GM12878 (cell line): ENCODE results near the gene KCTD16. TPM values are rescaled to one million over a fixed set of nuclear protein-coding genes. Genes with fewer than 3 reads are reported as not detected.

ENCODE experiments used
- ATAC-seq: fragments of 200-7000 bp; cut with Tn5 transposase; 3 replicates; pipeline ENCODE4 v1.9.1; 2020; ENCODE audit warnings: mild to moderate bottlenecking, moderate library complexity
- BruUV-seq: library from RNA; stranded (reverse); fragments of 400-500 nt; replicated peaks from 2 replicates; lab custom pipeline; 2021; lab: Mats Ljungman, UMichigan
- CTCF ChIA-PET: fragments of 300-600 bp; sonication (Branson Sonifier 250); formaldehyde crosslinking; extraction: SDS; loops from one replicate; lab custom pipeline; 2021; ENCODE audit warnings: inconsistent platforms; lab: Yijun Ruan, JAX
- POLR2A ChIA-PET: fragments of 350-600 bp; formaldehyde crosslinking; extraction: SDS; loops from one replicate; lab custom pipeline; 2021; ENCODE audit warnings: inconsistent platforms; lab: Charles Lee
- RAD21 ChIA-PET: fragments of 300-600 bp; sonication (Branson Sonifier 250); formaldehyde crosslinking; loops from one replicate; lab custom pipeline; 2023; ENCODE audit warnings: antibody characterized with exemption; ENCODE audit not compliant: unreplicated experiment; lab: Charles Lee
- SMC1A ChIA-PET: fragments of 300-600 bp; sonication (Branson Sonifier 250); formaldehyde crosslinking; loops from one replicate; lab custom pipeline; 2023; ENCODE audit not compliant: unreplicated experiment, uncharacterized antibody; lab: Charles Lee
- DNase-seq: peaks from one replicate; pipeline ENCODE4 v3.0.0-alpha.2; 2011; ENCODE audit warnings: low read depth, low spot score
- FAIRE-seq: peaks from 3 replicates; lab custom pipeline; 2011; peaks lifted over from hg19 to GRCh38; lab: Jason Lieb, UNC
- H2AFZ ChIP-seq: 2 replicates; pipeline ENCODE4 v1.6.0; 2011; ENCODE audit warnings: low read depth, low read length, control low read depth; ENCODE audit not compliant: control insufficient read depth
- H3K27ac ChIP-seq: 2 replicates; pipeline ENCODE4 v1.5.1; 2011; ENCODE audit warnings: control low read depth; ENCODE audit not compliant: control insufficient read depth, insufficient read depth
- H3K27me3 ChIP-seq, 2 experiments: replicated peaks in 1 of 2; 2 replicates each; pipeline versions ENCODE4 v1.6.0 to v1.6.1; 2011; ENCODE audit warnings: low read length in 1 of 2; ENCODE audit not compliant: control insufficient read depth in 2 of 2, insufficient read depth in 2 of 2
- H3K36me3 ChIP-seq, 2 experiments: 2 replicates each; pipeline ENCODE4 v1.5.1; 2011; ENCODE audit warnings: low read length in 1 of 2; ENCODE audit not compliant: control insufficient read depth in 2 of 2, insufficient read depth in 2 of 2
- H3K4me1 ChIP-seq: 2 replicates; pipeline ENCODE4 v1.6.1; 2011; ENCODE audit warnings: mild to moderate bottlenecking, low read length, moderate library complexity, mixed read lengths; ENCODE audit not compliant: control insufficient read depth, insufficient read depth
- H3K4me2 ChIP-seq: 2 replicates; pipeline ENCODE4 v1.6.0; 2011; ENCODE audit warnings: control low read depth; ENCODE audit not compliant: control insufficient read depth, insufficient read depth
- H3K4me3 ChIP-seq: fragments of 200-600 bp; sonication (generic); 2 replicates; pipeline ENCODE4 v1.5.1; 2016
- H3K79me2 ChIP-seq: 2 replicates; pipeline ENCODE4 v1.6.0; 2011; ENCODE audit warnings: low read length; ENCODE audit not compliant: control insufficient read depth, insufficient read depth
- H3K9ac ChIP-seq: 2 replicates; pipeline ENCODE4 v1.8.0; 2011; ENCODE audit warnings: low read length, control low read depth, mixed read lengths; ENCODE audit not compliant: control insufficient read depth, insufficient read depth
- H3K9me3 ChIP-seq: replicated peaks from 3 replicates; pipeline ENCODE4 v1.5.1; 2011; ENCODE audit warnings: mild to moderate bottlenecking, low read length; ENCODE audit not compliant: control insufficient read depth, insufficient read depth
- H4K20me1 ChIP-seq: 2 replicates; pipeline ENCODE4 v1.6.0; 2011; ENCODE audit not compliant: control insufficient read depth, insufficient read depth
- ETV6 ChIP-seq, 2 experiments: fragments of 450-650 bp in 1 of 2; IDR thresholded peaks in 1 of 2; conservative IDR thresholded peaks in 1 of 2; 2 replicates each; pipeline ENCODE4 v1.6.1; 2014; ENCODE audit warnings: antibody characterized with exemption in 1 of 2, borderline replicate concordance in 1 of 2, low read depth in 1 of 2, mild to moderate bottlenecking in 1 of 2, moderate library complexity in 1 of 2
- HDAC2 ChIP-seq: fragments of 200-600 bp; sonication (generic); IDR thresholded peaks from 2 replicates; pipeline ENCODE4 v1.6.1; 2017
- KLF5 ChIP-seq: fragments of 450-650 bp; IDR thresholded peaks from 2 replicates; pipeline ENCODE4 v1.6.1; 2014; ENCODE audit warnings: mild to moderate bottlenecking; ENCODE audit not compliant: partially characterized antibody
- POLR2AphosphoS5 ChIP-seq: IDR thresholded peaks from 2 replicates; pipeline ENCODE4 v1.6.1; 2011; ENCODE audit warnings: mild to moderate bottlenecking, low read length, inconsistent platforms
- SMARCA5 ChIP-seq: fragments of 450-650 bp; IDR thresholded peaks from 2 replicates; pipeline ENCODE4 v1.6.1; 2017; ENCODE audit warnings: mild to moderate bottlenecking
- SUZ12 ChIP-seq: fragments of 200-600 bp; sonication (generic); IDR thresholded peaks from one replicate; pipeline ENCODE4 v1.6.1; 2018; ENCODE audit warnings: antibody characterized with exemption, mild to moderate bottlenecking; ENCODE audit not compliant: unreplicated experiment
- TARDBP ChIP-seq: IDR thresholded peaks from 2 replicates; pipeline ENCODE4 v1.6.1; 2016; ENCODE audit warnings: borderline replicate concordance
- ZNF384 ChIP-seq: IDR thresholded peaks from 2 replicates; pipeline ENCODE4 v1.6.1; 2012; ENCODE audit warnings: low read depth, mild to moderate bottlenecking, low read length, improper control_type of control experiment, borderline replicate concordance
- WGBS: methylation state at CpG from one replicate; pipeline ENCODE4 v1.1.6; 2016; ENCODE audit warnings: low lambda C conversion rate; ENCODE audit not compliant: insufficient replicate concordance, insufficient coverage; ENCODE audit errors: missing lambda C conversion rate; 5-methylcytosine and 5-hydroxymethylcytosine counted together
- in situ Hi-C: fragments of 300-500 bp; cut with MboI; formaldehyde crosslinking; loops from 9 replicates; pipeline ENCODE4 v1.14.3; 2018; ENCODE audit warnings: mixed read lengths
- intact Hi-C: fragments of 100-400 bp; cut with micrococcal nuclease; formaldehyde crosslinking; loops from one replicate; pipeline ENCODE4 v1.14.2; 2022; ENCODE audit not compliant: unreplicated experiment
- polyA plus RNA-seq, 11 experiments: library from polyadenylated mRNA; depleted of rRNA in 4 of 11; unstranded in 6 of 11; stranded (reverse) in 5 of 11; fragments of >200 nt; fragmentation: Nextera tagmentation in 4 of 11; fragmentation: Illumina TruSeq in 1 of 11; extraction: Ambion mirVana in 4 of 11; extraction: Trizol in 1 of 11; gene quantifications; 1 replicate in 1 of 11; 2 replicates in 10 of 11; pipeline versions ENCODE4 v1.2.1 to v1.2.3, GENCODE V29; 2011 to 2016; ENCODE audit warnings: inconsistent platforms in 2 of 11, missing spikeins in 2 of 11, low read depth in 1 of 11
- total RNA-seq, 4 experiments: library from RNA; depleted of rRNA in 3 of 4; stranded (reverse); fragments of >200 nt in 3 of 4; fragmentation: Illumina TruSeq in 1 of 4; extraction: Trizol in 1 of 4; gene quantifications; 2 replicates each; pipeline versions ENCODE4 v1.2.1 to v1.2.3, GENCODE V29; 2013 to 2021
- TF ChIP-seq, protein P1 (sequence below): IDR thresholded peaks from 2 replicates; pipeline ENCODE4 v1.6.1; 2011; ENCODE audit warnings: borderline replicate concordance, low read depth, mild to moderate bottlenecking, moderate library complexity, low read length; ENCODE audit not compliant: insufficient read depth, poor library complexity, severe bottlenecking
- TF ChIP-seq, protein P2 (sequence below): fragments of 450-650 bp; IDR thresholded peaks from 2 replicates; pipeline ENCODE4 v1.6.1; 2018; ENCODE audit warnings: borderline replicate concordance, mild to moderate bottlenecking; ENCODE audit not compliant: partially characterized antibody

The KCTD16 gene
- total and polyA plus RNA-seq, 10 of the 15 experiments (the other 5 are each of a cell fraction or from before 2014, with no cell fraction given), result 0.03 to 0.10 (median 0.06) TPM; not detected in 3

DNA sequence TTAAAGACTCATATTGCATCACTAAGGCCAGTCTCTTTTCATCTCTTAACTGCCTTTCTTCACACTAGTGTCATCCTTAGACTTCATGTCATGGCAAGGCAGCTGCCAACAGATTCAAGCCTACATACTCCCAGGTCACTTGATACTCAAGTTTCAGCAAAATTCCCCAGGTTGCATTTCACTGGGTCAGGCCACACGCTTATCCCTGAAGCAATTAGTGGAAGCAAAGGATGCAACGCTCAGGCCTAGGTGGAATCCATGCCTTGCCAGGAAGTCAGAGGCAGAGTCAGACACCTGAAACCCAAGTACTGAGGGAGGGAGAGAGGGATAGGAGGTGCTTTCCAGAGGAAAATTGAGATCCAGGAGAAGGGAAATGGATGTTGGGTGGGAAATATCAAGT lies 29.1 kb upstream of the KCTD16 start:
- Histone ChIP-seq H3K36me3 (no peaks in the 10 kb centered on the region), H3K9ac (no peak overlapping the region), H3K79me2 (no peaks in the 10 kb centered on the region), H3K4me1 (peaks cover 11% of the 10 kb centered on the region), H4K20me1 (no peaks in the 10 kb centered on the region), H3K4me2 (peak overlapping the region; percentile 64; the same call in 1 of the 2 replicates), H2AFZ (peak overlapping the region; percentile 80), H3K9me3 (no peaks in the 10 kb centered on the region), H3K27ac (no peak overlapping the region), H3K27me3 (no peaks in the 10 kb centered on the region; a peak in 1 of 4 replicates)
- peak; percentile 13 for ATAC-seq
- 100% methylated on average over 2 of the region's 2 CpGs for WGBS
- ChIA-PET SMC1A (interaction anchor here (1.1 to 2.7 kb wide), 9 partner anchors 13 to 179 kb away, joined by 3 to 15 read pairs (median 5); partner anchors contain the start of genes KCTD16 and YIPF5), POLR2A (no interaction called here), CTCF (interaction anchor here (0.7 to 3.0 kb wide), 17 partner anchors 9 to 1220 kb away, joined by 3 to 22 read pairs (median 5); no protein-coding TSS in a partner anchor), RAD21 (interaction anchor here (1.3 to 1.9 kb wide), 5 partner anchors 10 to 1139 kb away, joined by 3 to 7 read pairs (median 4); partner anchors contain the start of gene NR3C1)
- TF ChIP-seq, protein P1, sequence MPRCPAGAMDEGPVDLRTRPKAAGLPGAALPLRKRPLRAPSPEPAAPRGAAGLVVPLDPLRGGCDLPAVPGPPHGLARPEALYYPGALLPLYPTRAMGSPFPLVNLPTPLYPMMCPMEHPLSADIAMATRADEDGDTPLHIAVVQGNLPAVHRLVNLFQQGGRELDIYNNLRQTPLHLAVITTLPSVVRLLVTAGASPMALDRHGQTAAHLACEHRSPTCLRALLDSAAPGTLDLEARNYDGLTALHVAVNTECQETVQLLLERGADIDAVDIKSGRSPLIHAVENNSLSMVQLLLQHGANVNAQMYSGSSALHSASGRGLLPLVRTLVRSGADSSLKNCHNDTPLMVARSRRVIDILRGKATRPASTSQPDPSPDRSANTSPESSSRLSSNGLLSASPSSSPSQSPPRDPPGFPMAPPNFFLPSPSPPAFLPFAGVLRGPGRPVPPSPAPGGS, result no peak
- TF ChIP-seq SUZ12 (no peak), KLF5 (no peak), SMARCA5 (no peak), TARDBP (no peak), POLR2AphosphoS5 (no peak), HDAC2 (no peak), ZNF384 (no peak), ETV6 (conservative IDR thresholded peaks at IDR 0.05 in 1 of 2, IDR thresholded peaks at IDR 0.05 in 1 of 2; ENCODE audit: borderline replicate concordance in 1 of 2, low read depth in 1 of 2) (no peak)
- TF ChIP-seq, protein P2, sequence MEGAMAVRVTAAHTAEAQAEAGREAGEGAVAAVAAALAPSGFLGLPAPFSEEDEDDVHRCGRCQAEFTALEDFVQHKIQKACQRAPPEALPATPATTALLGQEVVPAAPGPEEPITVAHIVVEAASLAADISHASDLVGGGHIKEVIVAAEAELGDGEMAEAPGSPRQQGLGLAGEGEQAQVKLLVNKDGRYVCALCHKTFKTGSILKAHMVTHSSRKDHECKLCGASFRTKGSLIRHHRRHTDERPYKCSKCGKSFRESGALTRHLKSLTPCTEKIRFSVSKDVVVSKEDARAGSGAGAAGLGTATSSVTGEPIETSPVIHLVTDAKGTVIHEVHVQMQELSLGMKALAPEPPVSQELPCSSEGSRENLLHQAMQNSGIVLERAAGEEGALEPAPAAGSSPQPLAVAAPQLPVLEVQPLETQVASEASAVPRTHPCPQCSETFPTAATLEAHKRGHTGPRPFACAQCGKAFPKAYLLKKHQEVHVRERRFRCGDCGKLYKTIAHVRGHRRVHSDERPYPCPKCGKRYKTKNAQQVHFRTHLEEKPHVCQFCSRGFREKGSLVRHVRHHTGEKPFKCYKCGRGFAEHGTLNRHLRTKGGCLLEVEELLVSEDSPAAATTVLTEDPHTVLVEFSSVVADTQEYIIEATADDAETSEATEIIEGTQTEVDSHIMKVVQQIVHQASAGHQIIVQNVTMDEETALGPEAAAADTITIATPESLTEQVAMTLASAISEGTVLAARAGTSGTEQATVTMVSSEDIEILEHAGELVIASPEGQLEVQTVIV, result no peak
- TF ChIP-seq, all 136 proteins: peak for 0
- no peak for DNase-seq
- BruUV-seq, result no TSS peak
- intact Hi-C loops (loop anchor here (5.0 kb wide), 1 partner anchor 174 kb away; no protein-coding TSS in a partner anchor), in situ Hi-C loops (no loop called here)
- no peak for FAIRE-seq
- H3K4me3 ChIP-seq, result no peak overlapping the region
